Activated T-helper 17 cell treated with anti-CD3 and anti-CD28 coated beads, Interleukin-2, amount 50 U/mL, for 72 hours (primary cell): ENCODE measurements around the gene GLG1. TPM values are rescaled to one million over a fixed set of nuclear protein-coding genes. Genes with fewer than 3 reads are reported as not detected.
A peak's percentile ranks its signal among the peaks of the same experiment; 100 is the strongest.
"Not testable (repeated sequence)": the region's sequence is repeated elsewhere in the genome, so short reads cannot be mapped to it uniquely, and the experiment has no call there.

ENCODE experiments used
- ATAC-seq: fragments of 150-1000 bp; cut with Tn5 transposase; replicated peaks from 2 replicates; pipeline ENCODE4 v1.10.0; 2021; ENCODE audit warnings: mild to moderate bottlenecking, moderate library complexity
- H3K27ac Mint-ChIP-seq: one replicate; pipeline ENCODE4 v1.8.0; 2022; ENCODE audit warnings: mixed read lengths
- H3K27me3 Mint-ChIP-seq: one replicate; pipeline ENCODE4 v1.8.0; 2022; ENCODE audit warnings: mixed read lengths
- H3K36me3 Mint-ChIP-seq: one replicate; pipeline ENCODE4 v1.8.0; 2022; ENCODE audit warnings: low read depth, mild to moderate bottlenecking, mixed read lengths
- H3K4me1 Mint-ChIP-seq: one replicate; pipeline ENCODE4 v1.8.0; 2022; ENCODE audit warnings: mixed read lengths
- H3K4me3 Mint-ChIP-seq: one replicate; pipeline ENCODE4 v1.8.0; 2022; ENCODE audit warnings: mild to moderate bottlenecking, mixed read lengths
- H3K9me3 Mint-ChIP-seq: one replicate; pipeline ENCODE4 v1.8.0; 2022; ENCODE audit warnings: mixed read lengths
- total RNA-seq, 2 donors: library from RNA; stranded (reverse); gene quantifications; one replicate each; pipeline ENCODE4 v1.2.3, GENCODE V29; 2022

The GLG1 gene
- 10 to 100 TPM; 62.6 to 74.1 TPM for total RNA-seq

DNA sequence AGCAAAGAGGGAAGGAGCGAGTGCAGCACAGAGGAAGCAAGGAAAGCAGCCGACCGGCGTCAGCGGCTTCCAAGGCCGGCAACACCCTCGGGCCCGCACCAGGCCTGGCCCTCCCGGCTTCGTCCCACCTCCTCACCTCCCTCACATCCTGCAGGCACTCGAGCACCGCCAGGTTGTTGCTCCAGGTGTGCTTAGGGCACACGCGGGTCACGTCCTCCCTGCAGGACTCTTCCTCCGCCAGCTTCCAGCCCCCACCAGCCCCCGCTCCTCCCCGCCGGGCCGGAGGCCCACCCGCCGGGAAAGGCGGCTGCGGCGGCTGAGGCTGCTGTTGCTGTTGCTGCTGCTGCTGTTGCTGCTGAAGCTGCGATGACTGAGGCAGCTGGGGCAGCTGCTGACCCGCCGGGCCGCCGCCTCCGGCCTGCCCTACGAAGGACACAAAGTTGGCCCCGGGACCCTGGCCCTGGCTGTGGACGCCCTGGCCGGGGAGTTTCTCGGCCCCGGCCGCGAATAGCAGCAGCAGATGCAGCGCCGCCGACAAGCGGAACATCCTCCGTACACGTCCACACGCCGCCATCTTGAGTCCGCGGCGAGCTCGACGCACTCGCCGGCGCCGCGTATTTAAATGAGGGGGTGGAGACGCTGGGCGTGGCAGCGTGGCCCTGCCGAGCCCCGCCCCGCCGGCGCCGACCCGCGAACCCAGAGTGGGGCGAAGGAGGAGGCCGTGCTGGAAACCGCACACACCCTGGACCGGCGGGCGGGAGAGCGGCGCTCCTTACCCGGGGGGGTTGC, at the start of gene GLG1:
GLG1 (minus strand) TSS at position 594 of the 789 bp plus-strand sequence; CDS start at position 574, 20 bp downstream.
- peaks cover 19% of the 10 kb centered on the region for H3K36me3 Mint-ChIP-seq
- H3K4me1 Mint-ChIP-seq = peaks cover 32% of the 10 kb centered on the region
- peak within 1 kb of the TSS; percentile 97 for H3K4me3 Mint-ChIP-seq
- H3K9me3 Mint-ChIP-seq = no peaks in the 10 kb centered on the region
- no peaks in the 10 kb centered on the region for H3K27me3 Mint-ChIP-seq
- peak within 1 kb of the TSS; percentile 97 for H3K27ac Mint-ChIP-seq
- peak; percentile 96 for ATAC-seq

DNA sequence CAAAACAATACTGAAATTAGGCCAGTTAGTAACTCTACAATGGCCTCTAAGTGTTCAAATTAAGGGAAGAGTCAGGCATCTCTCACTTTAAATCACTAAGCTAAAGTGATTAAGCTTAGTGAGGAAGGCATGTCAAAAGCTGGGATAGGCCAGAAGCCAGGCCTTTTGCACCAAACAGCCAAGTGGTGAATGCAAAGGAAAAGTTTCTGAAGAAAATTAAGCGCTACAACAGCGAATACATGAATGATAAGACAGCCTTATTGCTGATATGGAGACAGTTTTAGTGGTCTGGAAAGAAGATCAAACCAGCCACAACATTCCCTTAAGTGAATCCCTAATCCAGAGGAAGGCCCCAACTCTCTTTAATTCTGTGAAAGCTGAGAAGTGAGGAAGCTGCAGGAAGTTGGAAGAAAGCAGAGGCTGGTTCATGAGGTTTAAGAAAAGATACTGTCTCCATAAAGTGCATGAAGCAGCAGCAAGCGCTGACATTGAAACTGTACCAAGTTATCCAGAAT, 47.7 kb upstream of the GLG1 start:
- H3K27me3 Mint-ChIP-seq = no peaks in the 10 kb centered on the region
- H3K27ac Mint-ChIP-seq = peak overlapping the region; percentile 90
- H3K36me3 Mint-ChIP-seq = peaks cover 97% of the 10 kb centered on the region
- peak overlapping the region; percentile 2 for H3K4me3 Mint-ChIP-seq
- H3K9me3 Mint-ChIP-seq = no peaks in the 10 kb centered on the region
- peaks cover 37% of the 10 kb centered on the region for H3K4me1 Mint-ChIP-seq
- no peak for ATAC-seq

- not testable (repeated sequence) for ATAC-seq, H3K4me3 Mint-ChIP-seq, H3K9me3 Mint-ChIP-seq, H3K27me3 Mint-ChIP-seq
- Mint-ChIP-seq H3K36me3 (peaks cover 97% of the 10 kb centered on the region), H3K27ac (peak overlapping the region; percentile 36), H3K4me1 (peaks cover 22% of the 10 kb centered on the region)
These were observed 46.0 kb upstream of the GLG1 start for GRCh38 chr16:74652883-74653282.

DNA sequence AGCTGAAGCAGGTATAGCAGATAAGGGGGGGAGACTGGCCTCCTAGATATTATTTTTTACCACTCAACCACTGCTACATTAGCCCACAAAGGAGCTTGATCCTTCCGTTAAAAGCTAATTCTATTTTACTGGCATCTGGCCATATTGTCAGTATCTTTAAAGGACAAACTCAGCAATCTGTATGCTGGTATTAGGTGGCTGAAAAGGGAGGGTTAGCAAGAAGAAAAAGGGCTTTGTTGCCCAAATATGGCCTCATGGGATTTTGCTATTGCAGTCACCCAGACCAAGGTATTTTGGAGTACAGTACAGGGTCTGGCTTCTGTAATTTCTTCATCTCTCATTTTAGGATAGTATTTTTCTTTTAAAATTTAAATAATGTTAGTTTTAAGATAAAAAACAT, 45.3 kb upstream of the GLG1 start:
- Mint-ChIP-seq H3K27me3 (no peaks in the 10 kb centered on the region), H3K4me3 (no peak overlapping the region), H3K9me3 (no peaks in the 10 kb centered on the region), H3K27ac (peak overlapping the region; percentile 22), H3K36me3 (peaks cover 97% of the 10 kb centered on the region), H3K4me1 (peaks cover 22% of the 10 kb centered on the region)
- ATAC-seq = no peak

DNA sequence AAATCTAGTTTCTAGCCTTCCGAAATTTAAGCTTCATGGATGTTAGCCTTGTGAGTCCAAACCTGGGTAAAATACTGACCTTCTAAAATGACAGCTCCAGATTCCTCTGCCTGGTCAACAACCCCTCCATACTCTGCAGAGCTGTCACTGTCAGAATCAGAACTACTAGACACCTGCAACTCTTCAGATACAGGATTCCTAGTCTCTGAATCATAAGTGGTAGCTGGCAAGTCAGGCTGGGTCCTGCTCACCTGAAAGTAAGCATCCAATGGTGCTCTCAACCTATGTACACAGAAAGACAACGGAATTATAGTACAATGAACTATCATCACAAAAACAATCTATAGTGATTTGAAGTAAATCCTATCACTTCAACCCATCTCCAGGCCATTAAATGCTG, 44.9 kb upstream of the GLG1 start:
- Mint-ChIP-seq H3K27me3 (no peaks in the 10 kb centered on the region), H3K4me1 (peaks cover 19% of the 10 kb centered on the region), H3K36me3 (peaks cover 97% of the 10 kb centered on the region), H3K9me3 (no peaks in the 10 kb centered on the region), H3K4me3 (no peak overlapping the region), H3K27ac (peak overlapping the region; percentile 22)
- ATAC-seq = no peak

DNA sequence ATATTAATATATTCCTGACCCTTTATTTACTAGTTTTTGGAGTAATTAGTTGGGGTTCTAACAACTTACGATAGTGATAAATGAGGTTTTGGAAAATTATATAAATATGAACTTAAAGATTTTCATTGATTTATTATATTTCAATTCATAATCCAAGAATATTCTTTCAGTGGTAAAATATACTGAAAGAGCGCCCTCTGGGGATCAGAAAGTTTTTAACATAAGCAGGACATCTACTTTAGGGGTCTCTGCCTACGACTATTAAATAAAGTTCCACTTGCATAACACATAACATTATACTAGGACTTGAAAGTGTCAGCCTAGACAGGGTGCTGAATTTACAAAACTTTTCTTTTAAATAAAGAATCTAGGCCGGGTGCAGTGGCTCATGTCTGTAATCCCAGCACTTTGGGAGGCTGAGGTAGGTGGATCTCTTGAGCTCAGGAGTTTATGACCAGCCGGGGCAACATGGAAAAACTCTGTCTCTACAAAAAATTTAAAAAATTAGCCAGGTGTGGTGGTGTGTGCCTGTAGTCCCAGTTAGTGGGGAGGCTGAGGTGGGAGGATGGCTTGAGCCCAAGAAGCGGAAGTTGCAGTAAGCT, 44.2 kb upstream of the GLG1 start:
- no peak overlapping the region for H3K27ac Mint-ChIP-seq
- no peak overlapping the region for H3K4me3 Mint-ChIP-seq
- H3K27me3 Mint-ChIP-seq = no peaks in the 10 kb centered on the region
- no peaks in the 10 kb centered on the region for H3K9me3 Mint-ChIP-seq
- peaks cover 17% of the 10 kb centered on the region for H3K4me1 Mint-ChIP-seq
- ATAC-seq = no peak
- peaks cover 97% of the 10 kb centered on the region for H3K36me3 Mint-ChIP-seq

DNA sequence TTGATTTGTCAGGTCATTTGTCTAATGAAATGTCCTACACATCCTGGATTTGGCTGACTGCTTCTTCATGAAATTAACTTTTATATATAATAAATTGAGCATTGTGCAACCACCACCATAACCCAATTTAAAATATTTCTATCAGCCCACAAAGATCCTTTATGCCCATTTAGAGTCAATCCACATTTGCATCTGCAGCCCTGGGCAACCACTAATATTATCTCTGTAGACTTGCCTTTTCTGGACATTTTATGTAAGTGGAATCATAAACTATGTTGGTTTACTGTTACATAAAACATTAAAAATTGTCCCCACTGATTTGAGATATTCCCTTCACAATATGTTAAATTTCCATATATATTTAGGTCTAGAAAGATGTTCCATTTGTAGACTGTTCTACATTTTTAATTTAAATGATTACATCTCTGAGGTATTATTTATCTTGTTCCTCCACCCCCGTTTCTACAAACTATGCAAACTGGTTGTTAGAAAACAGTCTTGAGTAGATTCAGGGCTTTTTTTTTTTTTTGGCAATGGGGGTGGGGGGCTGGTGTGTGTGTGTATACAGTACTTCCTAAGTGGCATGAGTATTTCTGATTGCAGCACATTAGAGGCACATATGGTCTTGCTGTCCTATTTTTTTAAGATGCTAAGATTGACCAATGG, 43.1 kb upstream of the GLG1 start:
- H3K36me3 Mint-ChIP-seq = peaks cover 97% of the 10 kb centered on the region

GRCh38 chr16:74641969-74642368, 35.1 kb upstream of the GLG1 start:
- H3K4me3 Mint-ChIP-seq = no peak overlapping the region
- H3K4me1 Mint-ChIP-seq = peaks cover 4% of the 10 kb centered on the region
- no peaks in the 10 kb centered on the region for H3K9me3 Mint-ChIP-seq
- H3K27me3 Mint-ChIP-seq = no peaks in the 10 kb centered on the region
- ATAC-seq = no peak
- peaks cover 100% of the 10 kb centered on the region for H3K36me3 Mint-ChIP-seq
- no peak overlapping the region for H3K27ac Mint-ChIP-seq

More for the DNA sequence above, 43.1 kb upstream of the GLG1 start:
- no peak overlapping the region for H3K4me3 Mint-ChIP-seq
- H3K9me3 Mint-ChIP-seq = no peaks in the 10 kb centered on the region
- no peak overlapping the region for H3K27ac Mint-ChIP-seq
- peaks cover 17% of the 10 kb centered on the region for H3K4me1 Mint-ChIP-seq
- no peaks in the 10 kb centered on the region for H3K27me3 Mint-ChIP-seq
- ATAC-seq = no peak

DNA sequence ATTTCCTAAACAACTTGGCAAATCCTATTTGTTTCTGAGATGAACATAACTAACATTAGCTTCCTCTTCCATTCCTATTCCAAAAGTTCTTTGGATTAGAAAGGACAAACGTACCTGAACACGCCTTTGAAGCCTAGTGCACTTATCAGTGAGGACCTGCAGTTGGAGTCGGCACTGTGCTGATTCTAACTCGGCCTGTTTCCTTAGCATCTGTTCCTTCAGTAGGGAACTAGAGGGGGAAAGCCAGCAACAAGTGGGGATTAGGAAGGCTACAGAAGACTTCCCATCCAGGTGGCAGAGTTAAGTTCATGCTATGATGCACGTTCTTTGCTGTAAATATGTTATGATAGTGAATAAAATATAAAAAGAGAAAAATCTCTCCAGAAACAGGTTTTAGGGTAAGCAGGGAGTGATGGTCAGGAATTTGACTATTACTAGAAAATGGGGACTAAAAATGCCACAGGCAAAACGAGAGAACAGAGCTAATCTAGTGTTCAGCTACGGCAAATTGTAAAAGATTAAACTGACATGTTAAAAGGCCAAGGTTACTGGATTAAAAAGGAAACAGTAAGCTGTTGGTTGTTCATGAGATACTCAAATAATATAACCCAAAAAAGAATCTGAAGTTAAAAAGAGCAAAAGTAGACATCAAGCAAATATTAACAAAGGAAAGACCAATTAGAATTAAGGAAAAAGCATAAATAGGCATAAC, 31.0 kb upstream of the GLG1 start:
- H3K27ac Mint-ChIP-seq = no peak overlapping the region
- no peak overlapping the region for H3K4me3 Mint-ChIP-seq
- H3K4me1 Mint-ChIP-seq = no peaks in the 10 kb centered on the region

DNA sequence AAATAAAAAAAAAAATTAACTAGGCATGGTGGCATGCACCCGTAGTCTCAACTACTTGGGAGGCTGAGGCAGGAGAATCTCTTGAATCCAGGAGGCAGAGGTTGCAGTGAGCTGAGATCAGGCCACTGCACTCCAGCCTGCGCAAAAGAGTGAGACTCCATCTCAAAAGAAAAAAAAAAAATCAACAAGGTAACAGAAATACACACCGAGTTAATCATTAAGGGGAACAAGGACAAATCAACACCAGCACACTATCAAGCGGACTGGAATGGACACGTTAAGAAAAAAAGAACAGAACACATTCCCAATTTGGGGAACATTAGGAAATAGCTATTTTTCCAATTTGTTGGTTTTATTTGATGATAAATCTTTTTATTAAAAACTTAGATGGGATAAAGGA, 28.4 kb upstream of the GLG1 start:
- ATAC-seq = no peak
- Mint-ChIP-seq H3K36me3 (peaks cover 99% of the 10 kb centered on the region), H3K27me3 (no peaks in the 10 kb centered on the region), H3K27ac (no peak overlapping the region), H3K9me3 (no peaks in the 10 kb centered on the region), H3K4me1 (no peaks in the 10 kb centered on the region), H3K4me3 (no peak overlapping the region)

More for the DNA sequence above, 31.0 kb upstream of the GLG1 start:
- ATAC-seq = no peak
- peaks cover 99% of the 10 kb centered on the region for H3K36me3 Mint-ChIP-seq
- H3K9me3 Mint-ChIP-seq = no peaks in the 10 kb centered on the region
- H3K27me3 Mint-ChIP-seq = no peaks in the 10 kb centered on the region

DNA sequence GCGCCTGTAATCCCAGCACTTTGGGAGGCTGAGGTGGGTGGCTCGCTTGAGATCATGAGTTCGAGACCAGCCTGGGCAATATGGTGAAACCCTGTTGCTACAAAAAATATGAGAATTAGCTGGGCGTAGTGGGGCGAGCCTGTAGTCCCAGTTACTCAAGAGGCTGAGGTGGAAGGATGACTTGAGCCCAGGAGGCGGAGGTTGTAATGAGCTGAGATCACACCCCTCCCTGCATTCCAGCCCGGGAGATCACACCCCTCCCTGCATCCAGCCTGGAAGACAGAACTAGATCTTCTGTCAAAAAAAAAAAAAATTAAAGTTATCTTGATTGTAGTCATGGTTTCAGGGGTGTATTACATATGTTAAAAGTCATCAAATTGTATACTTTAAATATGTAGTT, 26.8 kb upstream of the GLG1 start:
- Mint-ChIP-seq H3K27ac (no peak overlapping the region), H3K27me3 (no peaks in the 10 kb centered on the region), H3K4me3 (no peak overlapping the region), H3K4me1 (peaks cover 4% of the 10 kb centered on the region), H3K36me3 (peaks cover 99% of the 10 kb centered on the region), H3K9me3 (no peaks in the 10 kb centered on the region)
- no peak for ATAC-seq

GRCh38 chr16:74627506-74628220, 20.7 kb upstream of the GLG1 start:
- no peak for ATAC-seq
- Mint-ChIP-seq H3K9me3 (no peaks in the 10 kb centered on the region), H3K4me3 (peak overlapping the region; percentile 56), H3K36me3 (peaks cover 100% of the 10 kb centered on the region), H3K27me3 (no peaks in the 10 kb centered on the region), H3K4me1 (peaks cover 26% of the 10 kb centered on the region), H3K27ac (peak overlapping the region; percentile 91)

- peak; percentile 93 for ATAC-seq
- Mint-ChIP-seq H3K27ac (peak overlapping the region; percentile 91), H3K36me3 (peaks cover 100% of the 10 kb centered on the region), H3K9me3 (no peaks in the 10 kb centered on the region), H3K4me3 (peak overlapping the region; percentile 56), H3K4me1 (peaks cover 26% of the 10 kb centered on the region), H3K27me3 (no peaks in the 10 kb centered on the region)
These were observed 20.0 kb upstream of the GLG1 start for GRCh38 chr16:74626741-74627416.
